ENCODE measurements around the gene HRH1. TPM values are rescaled to one million over a fixed set of nuclear protein-coding genes. Genes with fewer than 3 reads are reported as not detected.

Gene HRH1
- total RNA-seq, 1 experiment from 2014 or later = 1.3 TPM

DNA sequence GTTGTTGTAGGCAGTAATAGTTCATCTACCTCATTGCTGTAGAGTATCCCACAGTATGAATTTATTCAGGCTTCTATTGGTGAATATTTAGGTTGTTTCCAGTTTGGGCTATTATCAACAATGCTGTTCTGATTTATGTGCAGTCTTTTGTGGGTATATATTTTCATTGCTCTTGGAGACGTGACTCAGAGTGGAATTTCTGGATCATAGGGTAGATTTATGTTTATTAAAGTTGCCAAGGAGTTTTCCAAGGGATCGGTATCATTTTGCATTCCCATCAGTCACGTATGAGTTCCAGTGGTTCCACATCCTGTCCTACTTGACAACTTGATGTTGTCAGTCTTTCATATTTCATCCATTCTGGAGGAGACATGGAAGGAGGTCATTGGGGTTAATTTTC lies 8.4 kb upstream of the HRH1 start:
- no peak overlapping the region for H3K4me3 ChIP-seq (ENCODE audit: low read depth, low read length)
- POLR2A ChIA-PET = no interaction called here
- H3K4me3 Mint-ChIP-seq (ENCODE audit: unreplicated experiment) = no peak overlapping the region
- no peaks in the 10 kb centered on the region for H3K9me3 Mint-ChIP-seq (ENCODE audit: unreplicated experiment)
- no peaks in the 10 kb centered on the region for H3K36me3 Mint-ChIP-seq (ENCODE audit: insufficient read depth, unreplicated experiment)
- H3K27me3 Mint-ChIP-seq (ENCODE audit: insufficient read depth, unreplicated experiment) = peaks cover 10% of the 10 kb centered on the region
- intact Hi-C loops (cut with micrococcal nuclease; ENCODE audit: unreplicated experiment) = no loop called here
- peaks cover 9% of the 10 kb centered on the region; the same call in 1 of the 2 replicates for H3K4me1 ChIP-seq
- no peaks in the 10 kb centered on the region for H3K36me3 ChIP-seq (ENCODE audit: control insufficient read depth, insufficient read depth, low read length)
- no peak for DNase-seq
- TF ChIP-seq CTCF (IDR thresholded peaks at IDR 0.05; ENCODE audit: insufficient read depth in 1 of 2, low read depth in 1 of 2, low read length in 1 of 2, severe bottlenecking in 1 of 2, unreplicated experiment in 1 of 2) = no peak
- no TSS peak for BruUV-seq (replicated peaks)
- peaks cover 6% of the 10 kb centered on the region for H3K4me1 Mint-ChIP-seq (ENCODE audit: low read depth, unreplicated experiment)
- CTCF ChIA-PET = no interaction called here
- no peaks in the 10 kb centered on the region for H3K9me3 ChIP-seq
- no peak overlapping the region for H3K27ac Mint-ChIP-seq (ENCODE audit: unreplicated experiment)
- H3K27me3 ChIP-seq (replicated peaks; ENCODE audit: control insufficient read depth, insufficient read depth, low read length) = no peaks in the 10 kb centered on the region; the same call in 1 of the 2 replicates

DNA sequence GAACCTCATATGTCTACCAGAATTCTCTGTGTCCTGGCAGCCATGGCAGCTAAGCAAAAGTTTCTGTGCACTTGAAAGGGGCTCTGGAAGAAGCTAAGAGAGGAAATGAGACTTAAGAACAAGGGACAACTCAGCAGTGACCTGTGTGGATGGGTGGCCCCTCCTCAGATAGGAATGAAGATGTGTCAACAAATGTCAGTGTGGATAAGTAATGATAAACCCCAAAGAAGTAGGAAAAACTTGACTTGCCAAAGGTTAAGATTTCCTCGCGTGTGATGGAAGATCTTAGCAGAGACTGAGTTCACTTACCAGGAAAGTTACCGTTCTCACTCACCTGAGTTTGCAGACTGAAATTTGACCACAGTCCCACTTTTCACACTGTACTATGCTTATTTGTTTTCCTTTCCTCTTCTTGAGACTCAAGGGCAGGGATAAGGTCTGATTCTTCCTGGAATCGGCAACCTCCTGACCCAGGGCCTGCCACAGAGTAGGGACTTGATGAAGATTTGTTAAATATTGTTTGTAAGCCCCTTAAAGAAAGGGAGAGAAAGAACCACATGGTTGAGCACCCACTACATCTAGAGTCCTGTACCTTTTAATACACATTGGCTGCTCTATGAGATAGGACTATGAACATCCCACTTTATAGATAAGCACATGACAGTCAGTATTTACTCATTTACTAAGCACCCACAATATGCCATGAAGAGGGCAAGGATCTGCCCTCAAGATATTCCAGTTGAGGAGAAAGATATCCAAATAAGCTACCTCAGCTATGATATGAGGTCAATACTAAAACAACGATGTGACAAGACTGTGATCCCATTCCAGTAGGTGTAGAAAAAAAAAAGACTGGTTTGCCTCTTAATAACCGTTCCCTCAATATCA lies 7.3 kb upstream of the HRH1 start:
- no peaks in the 10 kb centered on the region for H3K36me3 Mint-ChIP-seq (ENCODE audit: insufficient read depth, unreplicated experiment)
- peaks cover 10% of the 10 kb centered on the region for H3K27me3 Mint-ChIP-seq (ENCODE audit: insufficient read depth, unreplicated experiment)
- H3K27ac Mint-ChIP-seq (ENCODE audit: unreplicated experiment) = no peak overlapping the region
- H3K27me3 ChIP-seq (replicated peaks; ENCODE audit: control insufficient read depth, insufficient read depth, low read length) = no peaks in the 10 kb centered on the region; the same call in 1 of the 2 replicates
- H3K4me3 ChIP-seq (ENCODE audit: low read depth, low read length) = no peak overlapping the region
- intact Hi-C loops (cut with micrococcal nuclease; ENCODE audit: unreplicated experiment) = no loop called here
- CTCF ChIA-PET = no interaction called here
- no peaks in the 10 kb centered on the region for H3K9me3 ChIP-seq
- POLR2A ChIA-PET = no interaction called here
- H3K4me1 Mint-ChIP-seq (ENCODE audit: low read depth, unreplicated experiment) = peaks cover 6% of the 10 kb centered on the region
- H3K9me3 Mint-ChIP-seq (ENCODE audit: unreplicated experiment) = no peaks in the 10 kb centered on the region
- DNase-seq = no peak
- H3K4me1 ChIP-seq = peaks cover 9% of the 10 kb centered on the region; the same call in 1 of the 2 replicates
- no TSS peak for BruUV-seq (replicated peaks)
- TF ChIP-seq CTCF (IDR thresholded peaks at IDR 0.05; ENCODE audit: insufficient read depth in 1 of 2, low read depth in 1 of 2, low read length in 1 of 2, severe bottlenecking in 1 of 2, unreplicated experiment in 1 of 2) = no peak
- no peaks in the 10 kb centered on the region for H3K36me3 ChIP-seq (ENCODE audit: control insufficient read depth, insufficient read depth, low read length)
- no peak overlapping the region for H3K4me3 Mint-ChIP-seq (ENCODE audit: unreplicated experiment)

DNA sequence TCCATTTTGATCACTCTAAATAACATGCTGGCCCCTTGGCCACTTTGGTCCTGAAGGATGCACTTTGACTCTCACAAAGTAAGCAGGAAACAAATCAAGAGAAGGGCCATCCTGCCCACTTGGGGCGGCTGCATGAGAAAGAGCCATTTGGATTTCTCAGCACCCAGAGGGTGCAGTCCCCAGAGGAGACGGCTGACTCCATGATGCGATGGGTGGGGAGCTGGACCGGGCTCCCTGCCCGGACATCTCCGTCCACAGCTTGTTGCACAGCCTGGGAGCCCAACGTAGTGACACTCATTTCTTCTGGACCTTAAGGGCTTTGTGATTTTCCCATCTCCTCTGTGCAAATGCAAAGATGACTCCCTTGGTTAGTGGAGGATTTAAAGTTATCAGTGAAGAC lies 4.0 kb upstream of the HRH1 start:
- Histone ChIP-seq H3K4me1 (peaks cover 9% of the 10 kb centered on the region; the same call in 1 of the 2 replicates), H3K9me3 (no peaks in the 10 kb centered on the region), H3K27me3 (replicated peaks; ENCODE audit: control insufficient read depth, insufficient read depth, low read length) (peaks cover 3% of the 10 kb centered on the region), H3K4me3 (ENCODE audit: low read depth, low read length) (no peak overlapping the region), H3K36me3 (ENCODE audit: control insufficient read depth, insufficient read depth, low read length) (no peaks in the 10 kb centered on the region)
- H3K27ac Mint-ChIP-seq (ENCODE audit: unreplicated experiment) = no peak overlapping the region
- no peaks in the 10 kb centered on the region for H3K9me3 Mint-ChIP-seq (ENCODE audit: unreplicated experiment)
- H3K4me3 Mint-ChIP-seq (ENCODE audit: unreplicated experiment) = no peak overlapping the region
- H3K4me1 Mint-ChIP-seq (ENCODE audit: low read depth, unreplicated experiment) = peaks cover 6% of the 10 kb centered on the region
- no peak for DNase-seq
- ChIA-PET POLR2A (no interaction called here), CTCF (no interaction called here)
- TF ChIP-seq CTCF (IDR thresholded peaks at IDR 0.05; ENCODE audit: insufficient read depth in 1 of 2, low read depth in 1 of 2, low read length in 1 of 2, severe bottlenecking in 1 of 2, unreplicated experiment in 1 of 2) = no peak
- no peaks in the 10 kb centered on the region for H3K36me3 Mint-ChIP-seq (ENCODE audit: insufficient read depth, unreplicated experiment)
- intact Hi-C loops (cut with micrococcal nuclease; ENCODE audit: unreplicated experiment) = no loop called here
- no TSS peak for BruUV-seq (replicated peaks)
- peaks cover 10% of the 10 kb centered on the region for H3K27me3 Mint-ChIP-seq (ENCODE audit: insufficient read depth, unreplicated experiment)
